HEK293T (cell line): ENCODE data around the gene P2RX7.

Experiments used
- CTCF ChIA-PET: fragments of 350-600 bp; formaldehyde crosslinking; extraction: SDS; loops from one replicate; lab custom pipeline; 2021; ENCODE audit warnings: antibody characterized with exemption, inconsistent platforms; lab: Yijun Ruan, JAX
- POLR2A ChIA-PET: fragments of 350-600 bp; formaldehyde crosslinking; extraction: SDS; loops from one replicate; lab custom pipeline; 2020; ENCODE audit warnings: antibody characterized with exemption, inconsistent platforms; lab: Yijun Ruan, JAX
- DNase-seq: peaks from one replicate; pipeline ENCODE4 v3.0.0; 2012; ENCODE audit warnings: mixed read lengths; ENCODE audit errors: extremely low spot score
- ARNT ChIP-seq: fragments of 450-650 bp; IDR thresholded peaks from 2 replicates; pipeline ENCODE4 v1.6.1; 2017; ENCODE audit warnings: mild to moderate bottlenecking
- BHLHE40 ChIP-seq: fragments of 450-650 bp; IDR thresholded peaks from 2 replicates; pipeline ENCODE4 v1.6.1; 2016; ENCODE audit warnings: mild to moderate bottlenecking, moderate library complexity, borderline replicate concordance
- CTBP1 ChIP-seq: fragments of 450-650 bp; IDR thresholded peaks from 2 replicates; pipeline ENCODE4 v1.6.1; 2016; ENCODE audit warnings: borderline replicate concordance
- ELF4 ChIP-seq: fragments of 450-650 bp; IDR thresholded peaks from 2 replicates; pipeline ENCODE4 v1.6.1; 2017; ENCODE audit warnings: antibody characterized with exemption
- FOXA1 ChIP-seq: fragments of 450-650 bp; IDR thresholded peaks from 2 replicates; pipeline ENCODE4 v1.6.1; 2016; ENCODE audit warnings: mild to moderate bottlenecking
- FOXK2 ChIP-seq: fragments of 450-650 bp; IDR thresholded peaks from 2 replicates; pipeline ENCODE4 v1.6.1; 2016; ENCODE audit warnings: mild to moderate bottlenecking
- FOXM1 ChIP-seq: fragments of 450-650 bp; IDR thresholded peaks from 2 replicates; pipeline ENCODE4 v1.6.1; 2017; ENCODE audit warnings: mild to moderate bottlenecking, borderline replicate concordance
- HDGF ChIP-seq: fragments of 450-650 bp; IDR thresholded peaks from 2 replicates; pipeline ENCODE4 v1.6.1; 2017; ENCODE audit warnings: antibody characterized with exemption, borderline replicate concordance
- L3MBTL2 ChIP-seq: fragments of 450-650 bp; conservative IDR thresholded peaks from 2 replicates; pipeline ENCODE4 v1.6.1; 2016; ENCODE audit warnings: mild to moderate bottlenecking
- LEF1 ChIP-seq: fragments of 450-650 bp; IDR thresholded peaks from 2 replicates; pipeline ENCODE4 v1.6.1; 2017; ENCODE audit warnings: mild to moderate bottlenecking, borderline replicate concordance
- NFRKB ChIP-seq: fragments of 450-650 bp; IDR thresholded peaks from 2 replicates; pipeline ENCODE4 v1.6.1; 2016; ENCODE audit warnings: mild to moderate bottlenecking, moderate library complexity
- PKNOX1 ChIP-seq: fragments of 450-650 bp; IDR thresholded peaks from 2 replicates; pipeline ENCODE4 v1.6.1; 2016
- SP1 ChIP-seq: fragments of 450-650 bp; IDR thresholded peaks from 2 replicates; pipeline ENCODE4 v1.6.1; 2017
- SUZ12 ChIP-seq: fragments of 450-650 bp; IDR thresholded peaks from 2 replicates; pipeline ENCODE4 v1.6.1; 2016; ENCODE audit warnings: mild to moderate bottlenecking
- TARDBP ChIP-seq: fragments of 450-650 bp; IDR thresholded peaks from 2 replicates; pipeline ENCODE4 v1.6.1; 2016
- ZNF384 ChIP-seq: fragments of 450-650 bp; IDR thresholded peaks from 2 replicates; pipeline ENCODE4 v1.6.1; 2016

P2RX7 gene

GRCh38 chr12:121170611-121171260 is 38.1 kb downstream of the P2RX7 start:
- POLR2A ChIA-PET, result no interaction called here
- CTCF ChIA-PET, result no interaction called here
- DNase-seq, result no peak
- no peak for TF ChIP-seq SUZ12
- no peak for TF ChIP-seq FOXA1
- no peak for TF ChIP-seq BHLHE40
- no peak for TF ChIP-seq HDGF
- TF ChIP-seq NFRKB, result no peak
- no peak for TF ChIP-seq CTBP1
- no peak for TF ChIP-seq L3MBTL2
- no peak for TF ChIP-seq PKNOX1
- TF ChIP-seq SP1, result no peak
- TF ChIP-seq ZNF384, result no peak
- no peak for TF ChIP-seq LEF1
- no peak for TF ChIP-seq TARDBP
- no peak for TF ChIP-seq ARNT
- TF ChIP-seq ELF4, result no peak
- no peak for TF ChIP-seq FOXM1
- TF ChIP-seq FOXK2, result no peak

- ChIA-PET POLR2A (no interaction called here), CTCF (interaction anchor here (0.6 kb wide), 1 partner anchor 40 kb away, joined by 3 read pairs; no protein-coding TSS in a partner anchor)
- no peak for DNase-seq
- TF ChIP-seq PKNOX1 (no peak), LEF1 (no peak), CTBP1 (no peak), FOXK2 (no peak), ELF4 (no peak), FOXM1 (no peak), TARDBP (no peak), ZNF384 (no peak), HDGF (no peak), FOXA1 (no peak), SP1 (no peak), ARNT (no peak), SUZ12 (no peak), BHLHE40 (no peak), NFRKB (no peak)
Measured at GRCh38 chr12:121172145-121172544, 39.5 kb downstream of the P2RX7 start.

GRCh38 chr12:121175383-121176119 is 42.9 kb downstream of the P2RX7 start:
- DNase-seq, result no peak
- TF ChIP-seq HDGF, result no peak
- TF ChIP-seq CTBP1, result no peak
- TF ChIP-seq L3MBTL2, result no peak
- no peak for TF ChIP-seq PKNOX1
- TF ChIP-seq ARNT, result no peak
- TF ChIP-seq SUZ12, result no peak
- TF ChIP-seq NFRKB, result no peak
- TF ChIP-seq FOXA1, result no peak
- no peak for TF ChIP-seq FOXK2
- TF ChIP-seq TARDBP, result no peak
- no peak for TF ChIP-seq FOXM1
- no peak for TF ChIP-seq ELF4
- TF ChIP-seq ZNF384, result no peak
- TF ChIP-seq BHLHE40, result no peak
- TF ChIP-seq LEF1, result no peak
- TF ChIP-seq SP1, result no peak
- CTCF ChIA-PET, result no interaction called here
- POLR2A ChIA-PET, result no interaction called here

- CTCF ChIA-PET, result no interaction called here
- no peak for TF ChIP-seq PKNOX1
- TF ChIP-seq FOXK2, result no peak
- no peak for TF ChIP-seq CTBP1
- TF ChIP-seq NFRKB, result no peak
- TF ChIP-seq L3MBTL2, result no peak
- TF ChIP-seq LEF1, result no peak
- no peak for TF ChIP-seq ARNT
- TF ChIP-seq SP1, result no peak
- no peak for TF ChIP-seq TARDBP
- TF ChIP-seq BHLHE40, result no peak
- TF ChIP-seq FOXA1, result no peak
- no peak for TF ChIP-seq FOXM1
- no peak for DNase-seq
- POLR2A ChIA-PET, result no interaction called here
Measured at GRCh38 chr12:121176826-121177529, 44.3 kb downstream of the P2RX7 start.
